Transverse colon (tissue), 4 donors: ENCODE data around the gene PPCS. TPM values are rescaled to one million over a fixed set of nuclear protein-coding genes. Genes with fewer than 3 reads are reported as not detected.

Experiments
- DNase-seq: peaks from one replicate; pipeline ENCODE4 v3.0.0-alpha.2; 2019
- H3K27ac ChIP-seq, 4 donors: fragments of 200-600 bp; sonication (generic); 2 replicates each; pipeline ENCODE4 v1.5.1; 2016 to 2018; ENCODE audit warnings: inconsistent platforms in 4 of 4
- H3K27me3 ChIP-seq: fragments of 200-600 bp; sonication (generic); 2 replicates; pipeline ENCODE4 v1.5.1; 2017; ENCODE audit warnings: inconsistent platforms
- H3K36me3 ChIP-seq, 4 donors: fragments of 200-600 bp; sonication (generic); 2 replicates each; pipeline ENCODE4 v1.5.1; 2017 to 2019; ENCODE audit warnings: inconsistent platforms in 4 of 4
- H3K4me1 ChIP-seq, 4 donors: fragments of 200-600 bp; sonication (generic); 2 replicates each; pipeline ENCODE4 v1.5.1; 2017 to 2020; ENCODE audit warnings: inconsistent platforms in 4 of 4
- H3K4me3 ChIP-seq, 4 donors: fragments of 200-600 bp; sonication (generic); 1 replicate in 1 of 4; 2 replicates in 3 of 4; pipeline versions ENCODE4 v1.5.1 to v1.6.1; 2017 to 2019; ENCODE audit warnings: inconsistent platforms in 4 of 4
- H3K9me3 ChIP-seq, 2 donors: fragments of 200-600 bp; sonication (generic); 2 replicates each; pipeline ENCODE4 v1.5.1; 2017 to 2019; ENCODE audit warnings: inconsistent platforms in 2 of 2
- EP300 ChIP-seq: sonication (generic); formaldehyde crosslinking; IDR thresholded peaks from one replicate; pipeline ENCODE4 v1.6.1; 2017; ENCODE audit warnings: antibody characterized with exemption, low read depth
- POLR2A ChIP-seq: fragments of 450-650 bp; IDR thresholded peaks from one replicate; pipeline ENCODE4 v1.6.1; 2016; ENCODE audit warnings: antibody characterized with exemption, mild to moderate bottlenecking, moderate library complexity
- POLR2AphosphoS5 ChIP-seq, 3 donors: sonication (generic); formaldehyde crosslinking; IDR thresholded peaks; one replicate each; pipeline ENCODE4 v1.6.1; 2016; ENCODE audit warnings: antibody characterized with exemption in 3 of 3
- WGBS, 2 donors: methylation state at CpG; one replicate each; pipeline ENCODE4 v1.1.5; 2018; ENCODE audit warnings: low coverage in 1 of 2; 5-methylcytosine and 5-hydroxymethylcytosine counted together
- in situ Hi-C, 4 donors: fragments of 200-750 bp; cut with MboI; loops; one replicate each; pipeline versions ENCODE4 v1.15.0 to v1.15.1; 2017; ENCODE audit warnings: low sequenced_read_pairs in 3 of 4, low pct_ligation_motif_present in 1 of 4, low pct_unique_long_range_greater_than_20kb in 1 of 4
- intact Hi-C: fragments of 100-400 bp; cut with DNase I; formaldehyde crosslinking; loops from one replicate; pipeline ENCODE4 v1.15.1; 2023; ENCODE audit warnings: low total_unique reads
- total RNA-seq, 4 donors: library from RNA; depleted of rRNA; stranded (reverse); fragments of >200 nt; gene quantifications; one replicate each; pipeline ENCODE4 v1.1.0, GENCODE V29; 2016
- TF ChIP-seq, protein P1 (sequence below), 5 experiments: fragments of 200-600 bp in 3 of 5; fragments of 450-650 bp in 2 of 5; sonication (generic) in 3 of 5; IDR thresholded peaks; 1 replicate in 2 of 5; 2 replicates in 3 of 5; pipeline ENCODE4 v1.5.1; 2016 to 2017; ENCODE audit warnings: antibody characterized with exemption in 5 of 5, inconsistent platforms in 3 of 5, mild to moderate bottlenecking in 2 of 5, moderate library complexity in 1 of 5

Gene PPCS
- total RNA-seq, 4 donors from 2014 or later = 14.3 to 105 (median 57.6) TPM

- TF ChIP-seq, protein P1, sequence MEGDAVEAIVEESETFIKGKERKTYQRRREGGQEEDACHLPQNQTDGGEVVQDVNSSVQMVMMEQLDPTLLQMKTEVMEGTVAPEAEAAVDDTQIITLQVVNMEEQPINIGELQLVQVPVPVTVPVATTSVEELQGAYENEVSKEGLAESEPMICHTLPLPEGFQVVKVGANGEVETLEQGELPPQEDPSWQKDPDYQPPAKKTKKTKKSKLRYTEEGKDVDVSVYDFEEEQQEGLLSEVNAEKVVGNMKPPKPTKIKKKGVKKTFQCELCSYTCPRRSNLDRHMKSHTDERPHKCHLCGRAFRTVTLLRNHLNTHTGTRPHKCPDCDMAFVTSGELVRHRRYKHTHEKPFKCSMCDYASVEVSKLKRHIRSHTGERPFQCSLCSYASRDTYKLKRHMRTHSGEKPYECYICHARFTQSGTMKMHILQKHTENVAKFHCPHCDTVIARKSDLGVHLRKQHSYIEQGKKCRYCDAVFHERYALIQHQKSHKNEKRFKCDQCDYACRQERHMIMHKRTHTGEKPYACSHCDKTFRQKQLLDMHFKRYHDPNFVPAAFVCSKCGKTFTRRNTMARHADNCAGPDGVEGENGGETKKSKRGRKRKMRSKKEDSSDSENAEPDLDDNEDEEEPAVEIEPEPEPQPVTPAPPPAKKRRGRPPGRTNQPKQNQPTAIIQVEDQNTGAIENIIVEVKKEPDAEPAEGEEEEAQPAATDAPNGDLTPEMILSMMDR (IDR thresholded peaks at IDR 0.05) = no peak
- no peak for TF ChIP-seq POLR2A
- TF ChIP-seq EP300 = no peak
- no peak for TF ChIP-seq POLR2AphosphoS5 (IDR thresholded peaks at IDR 0.05)
- Histone ChIP-seq H3K9me3 (no peaks in the 10 kb centered on the region), H3K4me1 (peaks cover 0 to under 1% (median 0%) of the 10 kb centered on the region in 4 donors), H3K27me3 (no peaks in the 10 kb centered on the region), H3K27ac (no peak overlapping the region), H3K36me3 (no peaks in the 10 kb centered on the region), H3K4me3 (no peak overlapping the region)
- in situ Hi-C loops (no loop called here), intact Hi-C loops (no loop called here)
- DNase-seq = no peak
- WGBS, 2 donors = 71% methylated on average over 1 of the region's 1 CpG; no CpG with 5 or more reads in 1 of the 2 donors
Measured at GRCh38 chr1:42450061-42450460, 6.3 kb upstream of the PPCS start.

DNA sequence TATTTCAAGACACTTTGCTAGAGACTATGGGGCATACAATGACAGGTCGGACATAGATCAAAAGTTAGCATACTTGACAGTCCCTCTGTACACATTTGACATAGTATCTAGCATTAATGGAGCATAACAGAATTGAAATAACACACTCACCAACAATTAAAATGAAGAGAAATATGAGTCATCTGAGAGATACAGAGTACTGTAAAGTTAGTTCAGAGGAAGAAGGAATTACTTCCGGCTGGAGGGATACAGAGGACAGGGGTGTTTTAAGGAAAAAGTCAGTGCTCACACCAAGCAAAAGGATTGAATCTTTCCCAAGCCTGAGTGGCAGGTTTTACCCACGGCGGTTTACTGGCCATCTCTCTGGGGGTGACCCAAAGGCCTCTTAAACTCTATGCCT is 3.0 kb upstream of the PPCS start:
- H3K27me3 ChIP-seq = no peaks in the 10 kb centered on the region
- H3K4me3 ChIP-seq = no peak overlapping the region
- no peak for DNase-seq
- TF ChIP-seq POLR2A = no peak
- TF ChIP-seq, protein P1 (IDR thresholded peaks at IDR 0.05) = no peak
- no peak for TF ChIP-seq EP300
- TF ChIP-seq POLR2AphosphoS5 (IDR thresholded peaks at IDR 0.05) = no peak
- intact Hi-C loops (no loop called here), in situ Hi-C loops (no loop called here)
- H3K4me1 ChIP-seq = peaks cover 6 to 22% (median 14%) of the 10 kb centered on the region in 4 donors
- 88 to 90% methylated on average over 4 of the region's 4 CpGs for WGBS, 2 donors
- no peak overlapping the region for H3K27ac ChIP-seq
- no peaks in the 10 kb centered on the region for H3K9me3 ChIP-seq
- no peaks in the 10 kb centered on the region for H3K36me3 ChIP-seq

GRCh38 chr1:42454403-42454802 is 1.9 kb upstream of the PPCS start:
- no peak for DNase-seq
- no peaks in the 10 kb centered on the region for H3K27me3 ChIP-seq
- no peaks in the 10 kb centered on the region for H3K36me3 ChIP-seq
- H3K9me3 ChIP-seq = no peaks in the 10 kb centered on the region
- WGBS, 2 donors = 96 to 100% methylated on average over 1 to 5 of the region's 5 CpGs
- no peak overlapping the region for H3K27ac ChIP-seq
- in situ Hi-C loops (no loop called here), intact Hi-C loops (no loop called here)
- TF ChIP-seq, protein P1 (IDR thresholded peaks at IDR 0.05) = no peak
- TF ChIP-seq POLR2AphosphoS5 (IDR thresholded peaks at IDR 0.05) (no peak), POLR2A (no peak), EP300 (no peak)
- peaks cover 6 to 26% (median 15%) of the 10 kb centered on the region in 4 donors for H3K4me1 ChIP-seq
- no peak overlapping the region for H3K4me3 ChIP-seq

- WGBS, 2 donors = 1% methylated on average over 21 of the region's 23 CpGs; no CpG with 5 or more reads in 1 of the 2 donors
- H3K4me3 ChIP-seq = peak overlapping the region; percentile 77 to 94 (median 91)
- peaks cover 0 to 11% (median 0%) of the 10 kb centered on the region in 4 donors for H3K36me3 ChIP-seq
- in situ Hi-C loops (no loop called here), intact Hi-C loops (no loop called here)
- peak; percentile 49 for TF ChIP-seq POLR2A
- no peak for TF ChIP-seq POLR2AphosphoS5 (IDR thresholded peaks at IDR 0.05)
- TF ChIP-seq EP300 = no peak
- TF ChIP-seq, protein P1 (IDR thresholded peaks at IDR 0.05) = no peak
- DNase-seq = peak; percentile 71
- no peaks in the 10 kb centered on the region for H3K9me3 ChIP-seq
- H3K4me1 ChIP-seq = peaks cover 6 to 26% (median 15%) of the 10 kb centered on the region in 4 donors
- H3K27me3 ChIP-seq = no peaks in the 10 kb centered on the region
- peak overlapping the region; percentile 95 to 96 (median 96) for H3K27ac ChIP-seq
Measured at GRCh38 chr1:42456754-42457089, 379 bp downstream of the PPCS start.
